Right atrium auricular region (tissue), 2 donors: ENCODE data around the gene PLEKHA3. TPM values are rescaled to one million over a fixed set of nuclear protein-coding genes. Genes with fewer than 3 reads are reported as not detected.

Source experiments
- DNase-seq: peaks from one replicate; pipeline ENCODE4 v3.0.0-alpha.2; 2019; ENCODE audit warnings: low spot score
- H3K27ac ChIP-seq, 2 donors: fragments of 200-600 bp; sonication (generic); 1 replicate in 1 of 2; 2 replicates in 1 of 2; pipeline ENCODE4 v1.5.1; 2016 to 2019
- H3K27me3 ChIP-seq, 2 donors: fragments of 200-600 bp; sonication (generic); one replicate each; pipeline versions ENCODE4 v1.5.1 to v1.6.0; 2017 to 2019
- H3K36me3 ChIP-seq: fragments of 200-600 bp; sonication (generic); one replicate; pipeline ENCODE4 v1.5.1; 2016
- H3K4me1 ChIP-seq, 2 donors: fragments of 200-600 bp; sonication (generic); one replicate each; pipeline versions ENCODE4 v1.5.1 to v1.6.0; 2017 to 2019
- H3K4me3 ChIP-seq, 2 donors: fragments of 200-600 bp; sonication (generic); 1 replicate in 1 of 2; 2 replicates in 1 of 2; pipeline ENCODE4 v1.5.1; 2017 to 2019; ENCODE audit warnings: mild to moderate bottlenecking in 1 of 2, moderate library complexity in 1 of 2
- H3K9me3 ChIP-seq, 2 donors: fragments of 200-600 bp; sonication (generic); one replicate each; pipeline ENCODE4 v1.5.1; 2019
- CTCF ChIP-seq, 2 donors: fragments of 200-600 bp; sonication (generic); IDR thresholded peaks; one replicate each; pipeline ENCODE4 v1.5.1; 2019; ENCODE audit warnings: antibody characterized with exemption in 2 of 2
- total RNA-seq, 2 donors: library from RNA; depleted of rRNA; stranded (reverse); fragments of >200 nt; gene quantifications; one replicate each; pipeline ENCODE4 v1.1.0, GENCODE V29; 2016

PLEKHA3 gene
- total RNA-seq, 2 donors from 2014 or later, result 11.1 to 12.1 TPM

GRCh38 chr2:178496049-178496448, 15.8 kb downstream of the PLEKHA3 start:
- Histone ChIP-seq H3K27ac (no peak overlapping the region), H3K9me3 (no peaks in the 10 kb centered on the region), H3K27me3 (no peaks in the 10 kb centered on the region), H3K36me3 (peaks cover 78% of the 10 kb centered on the region), H3K4me1 (no peaks in the 10 kb centered on the region), H3K4me3 (no peak overlapping the region)
- TF ChIP-seq CTCF (IDR thresholded peaks at IDR 0.05), result no peak
- no peak for DNase-seq

- Histone ChIP-seq H3K27ac (no peak overlapping the region), H3K27me3 (no peaks in the 10 kb centered on the region), H3K9me3 (no peaks in the 10 kb centered on the region), H3K4me3 (no peak overlapping the region), H3K36me3 (peaks cover 89% of the 10 kb centered on the region), H3K4me1 (no peaks in the 10 kb centered on the region)
- no peak for TF ChIP-seq CTCF (IDR thresholded peaks at IDR 0.05)
- no peak for DNase-seq
Observed at GRCh38 chr2:178498137-178498536, 17.9 kb downstream of the PLEKHA3 start.

GRCh38 chr2:178499640-178500039, 19.4 kb downstream of the PLEKHA3 start:
- Histone ChIP-seq H3K4me3 (no peak overlapping the region), H3K4me1 (no peaks in the 10 kb centered on the region), H3K27ac (no peak overlapping the region), H3K27me3 (no peaks in the 10 kb centered on the region), H3K36me3 (peaks cover 89% of the 10 kb centered on the region), H3K9me3 (no peaks in the 10 kb centered on the region)
- no peak for DNase-seq
- no peak for TF ChIP-seq CTCF (IDR thresholded peaks at IDR 0.05)

GRCh38 chr2:178502751-178503150, 22.5 kb downstream of the PLEKHA3 start:
- H3K9me3 ChIP-seq, result no peaks in the 10 kb centered on the region
- DNase-seq, result no peak
- no peaks in the 10 kb centered on the region for H3K27me3 ChIP-seq
- H3K4me1 ChIP-seq, result no peaks in the 10 kb centered on the region
- H3K27ac ChIP-seq, result no peak overlapping the region
- H3K36me3 ChIP-seq, result peaks cover 65% of the 10 kb centered on the region
- no peak for TF ChIP-seq CTCF (IDR thresholded peaks at IDR 0.05)
- no peak overlapping the region for H3K4me3 ChIP-seq

- Histone ChIP-seq H3K4me1 (no peaks in the 10 kb centered on the region), H3K9me3 (no peaks in the 10 kb centered on the region), H3K4me3 (no peak overlapping the region), H3K27ac (no peak overlapping the region), H3K36me3 (peaks cover 46% of the 10 kb centered on the region), H3K27me3 (no peaks in the 10 kb centered on the region)
- DNase-seq, result no peak
- no peak for TF ChIP-seq CTCF (IDR thresholded peaks at IDR 0.05)
Observed at GRCh38 chr2:178506101-178506500, 25.8 kb downstream of the PLEKHA3 start.

- no peaks in the 10 kb centered on the region for H3K9me3 ChIP-seq
- H3K4me1 ChIP-seq, result no peaks in the 10 kb centered on the region
- TF ChIP-seq CTCF (IDR thresholded peaks at IDR 0.05), result no peak
- peaks cover 42% of the 10 kb centered on the region for H3K36me3 ChIP-seq
- no peak overlapping the region for H3K27ac ChIP-seq
- no peaks in the 10 kb centered on the region for H3K27me3 ChIP-seq
- DNase-seq, result no peak
- no peak overlapping the region for H3K4me3 ChIP-seq
Observed at GRCh38 chr2:178506524-178506923, 26.3 kb downstream of the PLEKHA3 start.
